ENCODE measurements around the gene BRME1. TPM values are rescaled to one million over a fixed set of nuclear protein-coding genes. Genes with fewer than 3 reads are reported as not detected.

BRME1 gene
- total and polyA plus RNA-seq, 2 donors from 2014 or later, result 1.5 to 1.8 TPM

- no peak overlapping the region for H3K27ac ChIP-seq (ENCODE audit: low read depth in 2 of 2, low read length in 2 of 2)
- H3K4me1 ChIP-seq (ENCODE audit: control insufficient read depth in 2 of 3, insufficient read depth in 2 of 3, low read depth in 1 of 3, low read length in 3 of 3), result peaks cover 0 to 16% (median 4%) of the 10 kb centered on the region in 3 donors
- peak overlapping the region in 1 of 3 donors; percentile 47 for H3K4me3 ChIP-seq (ENCODE audit: low read length in 3 of 3)
- DNase-seq (no peak), FAIRE-seq (no peak)
- H3K9ac ChIP-seq (ENCODE audit: low read length in 3 of 3), result peak overlapping the region in 1 of 3 donors; percentile 16
- H3K36me3 ChIP-seq (ENCODE audit: control insufficient read depth in 2 of 3, insufficient read depth in 3 of 3, low read length in 3 of 3), result no peaks in the 10 kb centered on the region
- intact Hi-C loops (cut with DNase I), result loop anchor here (10.0 kb wide), 2 partner anchors 92 to 262 kb away; partner anchors contain the start of gene C19orf53
- no peak for TF ChIP-seq CTCF (IDR thresholded peaks at IDR 0.05; ENCODE audit: borderline replicate concordance, extremely low read depth, insufficient read depth)
- H3K9me3 ChIP-seq (ENCODE audit: control insufficient read depth in 2 of 3, insufficient read depth in 1 of 3, low read length in 3 of 3), result no peaks in the 10 kb centered on the region
- no peaks in the 10 kb centered on the region for H3K27me3 ChIP-seq (ENCODE audit: control insufficient read depth, insufficient read depth, low read length)
Measured at GRCh38 chr19:13866463-13867046, 39.4 kb downstream of the BRME1 start.

GRCh38 chr19:13865571-13866462 is 40.1 kb downstream of the BRME1 start:
- intact Hi-C loops (cut with DNase I), result loop anchor here (10.0 kb wide), 2 partner anchors 91 to 261 kb away; partner anchors contain the start of gene C19orf53
- TF ChIP-seq CTCF (IDR thresholded peaks at IDR 0.05; ENCODE audit: borderline replicate concordance, extremely low read depth, insufficient read depth), result no peak
- Histone ChIP-seq H3K9ac (ENCODE audit: low read length in 3 of 3) (peak overlapping the region in 1 of 3 donors; percentile 32), H3K4me3 (ENCODE audit: low read length in 3 of 3) (peak overlapping the region in 1 of 3 donors; percentile 47), H3K9me3 (ENCODE audit: control insufficient read depth in 2 of 3, insufficient read depth in 1 of 3, low read length in 3 of 3) (no peaks in the 10 kb centered on the region), H3K4me1 (ENCODE audit: control insufficient read depth in 2 of 3, insufficient read depth in 2 of 3, low read depth in 1 of 3, low read length in 3 of 3) (peaks cover 0 to 18% (median 7%) of the 10 kb centered on the region in 3 donors), H3K27ac (ENCODE audit: low read depth in 2 of 2, low read length in 2 of 2) (no peak overlapping the region), H3K36me3 (ENCODE audit: control insufficient read depth in 2 of 3, insufficient read depth in 3 of 3, low read length in 3 of 3) (no peaks in the 10 kb centered on the region), H3K27me3 (ENCODE audit: control insufficient read depth, insufficient read depth, low read length) (no peaks in the 10 kb centered on the region)
- DNase-seq, result peak in 2 of 5 donors; percentile 53 to 56
- no peak for FAIRE-seq

- no peaks in the 10 kb centered on the region for H3K36me3 ChIP-seq (ENCODE audit: control insufficient read depth in 2 of 3, insufficient read depth in 3 of 3, low read length in 3 of 3)
- no peak for FAIRE-seq
- H3K9me3 ChIP-seq (ENCODE audit: control insufficient read depth in 2 of 3, insufficient read depth in 1 of 3, low read length in 3 of 3), result no peaks in the 10 kb centered on the region
- TF ChIP-seq CTCF (IDR thresholded peaks at IDR 0.05; ENCODE audit: borderline replicate concordance, extremely low read depth, insufficient read depth), result no peak
- DNase-seq, result peak in 1 of 5 donors; percentile 73
- H3K4me1 ChIP-seq (ENCODE audit: control insufficient read depth in 2 of 3, insufficient read depth in 2 of 3, low read depth in 1 of 3, low read length in 3 of 3), result peaks cover 0 to 18% (median 7%) of the 10 kb centered on the region in 3 donors
- H3K27me3 ChIP-seq (ENCODE audit: control insufficient read depth, insufficient read depth, low read length), result no peaks in the 10 kb centered on the region
- intact Hi-C loops (cut with DNase I), result loop anchor here (10.0 kb wide), 2 partner anchors 90 to 260 kb away; partner anchors contain the start of gene C19orf53
- H3K9ac ChIP-seq (ENCODE audit: low read length in 3 of 3), result no peak overlapping the region
- H3K27ac ChIP-seq (ENCODE audit: low read depth in 2 of 2, low read length in 2 of 2), result no peak overlapping the region
- no peak overlapping the region for H3K4me3 ChIP-seq (ENCODE audit: low read length in 3 of 3)
Measured at GRCh38 chr19:13864667-13865570, 41.0 kb downstream of the BRME1 start.
